Measurements from ENCODE around the gene PYDC1.
"Not testable (repeated sequence)": the region's sequence is repeated elsewhere in the genome, so short reads cannot be mapped to it uniquely, and the experiment has no call there.

The PYDC1 gene

DNA sequence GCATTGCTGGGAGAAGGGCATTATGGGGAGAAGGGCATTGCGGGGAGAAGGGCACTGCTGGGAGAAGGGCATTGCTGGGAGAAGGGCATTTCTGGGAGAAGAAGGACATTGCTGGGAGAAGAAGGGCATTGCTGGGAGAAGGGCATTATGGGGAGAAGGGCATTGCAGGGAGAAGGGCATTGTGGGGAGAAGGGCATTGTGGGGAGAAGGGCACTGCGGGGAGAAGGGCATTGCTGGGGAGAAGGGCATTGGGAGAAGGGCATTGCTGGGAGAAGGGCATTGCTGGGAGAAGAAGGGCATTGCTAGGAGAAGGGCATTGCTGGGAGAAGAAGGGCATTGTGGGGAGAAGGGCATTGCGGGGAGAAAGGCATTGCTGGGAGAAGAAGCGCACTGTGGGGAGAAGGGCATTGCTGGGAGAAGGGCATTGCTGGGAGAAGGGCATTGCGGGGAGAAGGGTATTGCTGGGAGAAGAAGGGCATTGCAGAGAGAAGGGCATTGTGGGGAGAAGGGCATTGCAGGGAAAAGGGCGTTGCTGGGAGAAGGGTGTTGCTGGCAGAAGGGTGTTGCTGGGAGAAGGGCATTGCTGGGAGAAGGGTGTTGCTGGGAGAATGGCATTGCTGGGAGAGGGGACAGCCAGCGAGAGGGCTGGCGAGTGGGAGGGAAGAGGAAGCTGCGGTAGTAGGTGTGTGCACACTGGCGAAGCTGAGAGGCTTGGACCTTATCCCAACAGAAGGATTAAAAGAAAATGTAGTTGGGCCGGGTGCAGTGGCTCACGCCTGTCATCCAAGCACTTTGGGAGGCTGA lies 4.6 kb upstream of the PYDC1 start:
- DNase-seq: no peak

DNA sequence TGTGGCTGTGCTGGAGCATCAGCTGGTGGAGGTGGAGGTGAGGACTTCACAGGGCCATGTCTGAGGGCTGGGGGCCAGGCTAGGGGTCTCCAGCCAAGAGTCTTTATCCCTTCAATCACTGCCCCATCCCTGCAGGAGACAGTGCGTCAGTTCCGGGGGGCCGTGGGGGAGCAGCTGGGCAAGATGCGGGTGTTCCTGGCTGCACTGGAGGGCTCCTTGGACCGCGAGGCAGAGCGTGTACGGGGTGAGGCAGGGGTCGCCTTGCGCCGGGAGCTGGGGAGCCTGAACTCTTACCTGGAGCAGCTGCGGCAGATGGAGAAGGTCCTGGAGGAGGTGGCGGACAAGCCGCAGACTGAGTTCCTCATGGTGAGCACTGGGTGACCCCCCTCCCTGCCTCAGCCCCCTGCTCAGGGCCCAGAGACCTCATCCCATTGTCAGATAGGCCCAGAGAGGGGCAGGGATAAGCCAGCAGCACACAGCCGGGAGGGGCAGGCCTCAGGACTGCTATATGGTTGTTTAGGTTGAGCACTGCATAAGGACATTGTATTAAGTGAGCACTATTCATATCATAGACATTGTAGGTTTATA lies 2.3 kb upstream of the PYDC1 start:
- DNase-seq: no peak

DNA sequence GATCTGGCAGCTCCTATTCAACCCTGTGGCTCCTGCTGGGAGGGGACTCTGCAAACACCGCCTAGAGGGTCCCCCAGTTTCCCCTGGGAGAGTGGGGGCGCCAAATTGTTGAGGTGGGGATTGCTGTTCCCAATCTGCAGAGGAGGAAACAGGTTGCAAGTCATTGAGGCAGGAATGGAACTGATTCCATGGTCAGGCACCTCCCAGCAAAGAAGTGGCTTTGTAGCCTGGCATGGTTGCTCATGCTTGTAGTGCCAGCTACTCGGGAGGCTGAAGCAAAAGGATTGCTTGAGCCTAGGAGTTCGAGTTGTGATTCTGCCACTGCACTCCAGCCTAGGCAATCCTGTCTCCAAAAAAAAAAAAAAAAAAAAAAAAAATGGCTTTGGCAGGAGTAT lies 198 bp upstream of the PYDC1 start:
- DNase-seq: no peak

DNA sequence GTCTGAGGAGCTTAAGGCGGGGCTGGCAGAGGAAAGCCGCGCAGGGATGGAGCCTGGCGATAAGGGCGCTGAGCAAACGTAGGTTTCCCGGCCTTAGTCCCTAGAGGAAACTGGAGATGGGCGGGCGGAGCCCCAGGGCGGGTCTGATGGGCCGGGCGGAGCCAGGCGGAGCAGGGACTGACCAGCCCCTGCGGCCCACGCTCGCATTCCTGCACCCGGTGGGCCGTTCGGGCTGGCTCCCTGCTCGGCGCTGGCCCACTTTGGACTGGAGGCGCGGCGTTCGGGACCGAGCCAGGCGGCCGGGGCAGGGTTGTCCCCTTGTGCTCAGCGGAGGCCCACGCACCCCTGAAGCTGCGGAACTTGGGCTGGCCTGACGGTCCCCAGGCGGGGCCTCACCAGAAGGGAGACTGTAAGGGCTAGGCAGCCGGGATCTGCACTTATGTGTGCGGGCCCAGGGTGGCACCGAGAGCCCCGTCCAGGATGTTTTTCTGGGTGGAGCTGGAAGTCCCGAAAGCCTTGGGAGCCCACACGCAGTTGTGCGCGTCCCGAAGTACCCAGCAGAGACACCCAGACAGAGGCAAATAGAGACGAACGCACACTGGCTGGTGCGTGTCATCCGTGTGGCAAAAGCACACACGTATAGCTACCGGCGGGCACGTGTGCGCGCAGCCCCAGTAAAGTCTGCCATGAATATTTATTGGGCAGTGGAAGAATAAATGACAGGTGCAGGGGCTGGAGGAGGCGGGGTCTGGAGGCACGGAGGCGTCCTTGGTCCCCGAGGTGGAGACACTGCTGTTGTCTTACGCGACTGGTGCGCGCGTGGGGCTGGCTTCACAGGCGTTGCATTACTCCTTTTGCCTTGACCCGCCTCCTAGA lies 1.4 kb downstream of the PYDC1 start:
- no peak for DNase-seq

DNA sequence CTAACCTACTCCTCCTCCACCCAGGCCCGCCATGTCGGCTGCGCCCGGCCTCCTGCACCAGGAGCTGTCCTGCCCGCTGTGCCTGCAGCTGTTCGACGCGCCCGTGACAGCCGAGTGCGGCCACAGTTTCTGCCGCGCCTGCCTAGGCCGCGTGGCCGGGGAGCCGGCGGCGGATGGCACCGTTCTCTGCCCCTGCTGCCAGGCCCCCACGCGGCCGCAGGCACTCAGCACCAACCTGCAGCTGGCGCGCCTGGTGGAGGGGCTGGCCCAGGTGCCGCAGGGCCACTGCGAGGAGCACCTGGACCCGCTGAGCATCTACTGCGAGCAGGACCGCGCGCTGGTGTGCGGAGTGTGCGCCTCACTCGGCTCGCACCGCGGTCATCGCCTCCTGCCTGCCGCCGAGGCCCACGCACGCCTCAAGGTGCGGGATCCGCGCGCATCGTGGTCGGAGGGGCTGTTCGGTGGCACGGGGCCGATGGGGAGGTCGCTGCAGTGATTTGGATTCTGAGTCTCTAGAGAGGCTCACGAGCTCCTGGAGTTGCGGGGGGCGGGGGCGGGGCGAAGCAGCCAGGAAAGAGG lies 2.1 kb downstream of the PYDC1 start:
- no peak for DNase-seq

DNA sequence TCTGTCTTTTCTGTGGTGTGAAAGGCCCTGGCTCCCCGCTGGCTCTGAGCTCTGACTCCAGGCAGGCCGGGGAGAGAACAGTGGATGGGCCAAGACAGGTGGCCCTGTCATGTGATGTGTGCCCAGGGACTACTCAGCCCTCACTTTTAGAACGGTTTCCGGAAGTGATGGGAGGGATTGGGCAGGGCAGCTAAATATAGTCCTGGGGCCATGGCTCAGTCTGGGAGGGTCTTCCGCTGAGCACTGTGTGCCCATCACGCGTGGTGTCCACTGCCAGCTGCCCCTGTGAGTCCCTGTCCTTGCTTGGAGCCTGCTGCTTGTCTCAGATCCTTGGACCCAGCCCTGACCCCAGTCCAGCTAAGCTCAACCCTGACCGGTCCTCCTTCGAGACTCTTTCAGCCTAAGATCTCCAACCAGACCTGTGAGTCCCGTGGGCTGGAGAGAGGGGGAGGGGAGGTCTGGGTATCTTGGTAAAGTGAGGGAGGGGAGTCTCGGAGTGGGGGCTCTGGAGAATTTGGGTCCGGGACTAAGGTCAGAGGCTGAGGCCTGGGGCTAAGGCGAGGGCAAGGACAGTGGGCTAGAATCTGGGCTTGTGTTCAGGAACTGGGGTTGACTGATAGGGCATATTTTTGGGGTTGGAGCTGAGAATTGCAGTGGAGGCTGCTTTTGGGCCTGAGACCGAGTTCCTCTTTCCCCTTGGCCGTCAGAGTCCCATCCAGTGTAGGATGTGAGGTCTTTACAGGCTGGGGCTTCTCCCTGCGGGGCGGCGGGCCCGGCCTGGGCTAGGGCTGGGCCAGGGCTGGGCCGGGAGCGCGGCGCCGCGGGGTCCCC lies 2.8 kb downstream of the PYDC1 start, which contains the start of gene TRIM72:
Gene TRIM72, plus strand, starts transcription at position 243 of the 831 bp plus-strand sequence. CDS start 620 bp downstream, outside the sequence.
- DNase-seq: no peak

DNA sequence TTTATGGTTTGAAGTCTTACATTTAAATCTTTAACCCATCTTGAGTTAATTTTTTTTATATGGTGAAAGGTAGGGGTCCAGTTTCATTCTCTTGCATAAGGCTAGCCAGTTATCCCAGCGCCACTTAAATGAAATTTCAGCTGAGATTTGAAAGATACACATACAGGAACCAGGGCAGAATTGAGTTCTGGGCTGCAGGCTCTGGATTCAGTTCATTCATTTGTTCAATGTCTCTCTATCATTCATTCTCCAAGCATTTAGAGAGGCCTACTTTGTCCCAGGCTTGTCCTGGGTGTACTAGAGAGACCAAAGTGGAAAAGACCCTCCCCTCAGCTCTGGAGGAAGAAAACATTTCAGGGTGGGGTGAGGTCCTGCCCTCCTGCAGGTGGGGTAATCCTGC lies 3.6 kb downstream of the PYDC1 start:
- DNase-seq: no peak

GRCh38 chr16:31206776-31207175 lies 10.2 kb downstream of the PYDC1 start:
- DNase-seq: no peak

DNA sequence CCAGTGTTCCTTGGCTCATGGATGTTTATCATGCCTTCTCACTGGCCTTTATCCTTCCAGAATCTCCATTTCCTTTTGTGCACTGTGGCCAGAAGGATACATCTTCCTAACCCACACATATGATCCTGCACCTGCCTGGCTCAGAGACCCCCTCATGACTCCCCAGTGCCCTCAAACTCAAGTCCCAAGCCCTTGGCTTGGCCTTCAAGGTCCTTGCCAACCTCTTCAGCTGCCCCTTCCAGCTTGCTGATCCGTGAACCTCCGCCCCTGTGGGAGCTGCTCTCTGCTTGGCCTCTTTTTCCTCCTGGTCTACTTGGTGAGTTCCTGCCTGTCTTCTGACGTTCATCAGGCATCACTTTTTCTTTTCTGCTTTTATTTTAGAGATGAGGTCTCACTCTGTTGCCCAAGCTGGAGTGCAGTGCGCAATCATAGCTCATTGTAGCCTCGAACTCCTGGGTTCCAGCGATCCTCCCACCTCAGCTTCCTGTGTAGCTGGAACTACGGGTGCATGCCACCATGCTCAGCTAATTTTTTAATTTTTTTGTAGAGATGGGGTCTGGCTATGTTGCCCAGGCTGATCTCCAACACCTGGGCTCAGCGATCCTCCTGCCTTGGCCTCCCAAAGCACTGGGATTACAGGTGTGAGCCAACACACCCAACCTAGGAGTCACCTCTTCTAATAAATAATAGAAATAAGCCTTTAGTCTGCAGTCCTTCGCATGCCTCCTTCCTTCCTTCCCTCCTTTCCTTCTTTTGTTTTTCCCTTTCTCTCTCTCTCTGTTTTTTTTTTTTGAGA lies 11.9 kb downstream of the PYDC1 start:
- DNase-seq: no peak

DNA sequence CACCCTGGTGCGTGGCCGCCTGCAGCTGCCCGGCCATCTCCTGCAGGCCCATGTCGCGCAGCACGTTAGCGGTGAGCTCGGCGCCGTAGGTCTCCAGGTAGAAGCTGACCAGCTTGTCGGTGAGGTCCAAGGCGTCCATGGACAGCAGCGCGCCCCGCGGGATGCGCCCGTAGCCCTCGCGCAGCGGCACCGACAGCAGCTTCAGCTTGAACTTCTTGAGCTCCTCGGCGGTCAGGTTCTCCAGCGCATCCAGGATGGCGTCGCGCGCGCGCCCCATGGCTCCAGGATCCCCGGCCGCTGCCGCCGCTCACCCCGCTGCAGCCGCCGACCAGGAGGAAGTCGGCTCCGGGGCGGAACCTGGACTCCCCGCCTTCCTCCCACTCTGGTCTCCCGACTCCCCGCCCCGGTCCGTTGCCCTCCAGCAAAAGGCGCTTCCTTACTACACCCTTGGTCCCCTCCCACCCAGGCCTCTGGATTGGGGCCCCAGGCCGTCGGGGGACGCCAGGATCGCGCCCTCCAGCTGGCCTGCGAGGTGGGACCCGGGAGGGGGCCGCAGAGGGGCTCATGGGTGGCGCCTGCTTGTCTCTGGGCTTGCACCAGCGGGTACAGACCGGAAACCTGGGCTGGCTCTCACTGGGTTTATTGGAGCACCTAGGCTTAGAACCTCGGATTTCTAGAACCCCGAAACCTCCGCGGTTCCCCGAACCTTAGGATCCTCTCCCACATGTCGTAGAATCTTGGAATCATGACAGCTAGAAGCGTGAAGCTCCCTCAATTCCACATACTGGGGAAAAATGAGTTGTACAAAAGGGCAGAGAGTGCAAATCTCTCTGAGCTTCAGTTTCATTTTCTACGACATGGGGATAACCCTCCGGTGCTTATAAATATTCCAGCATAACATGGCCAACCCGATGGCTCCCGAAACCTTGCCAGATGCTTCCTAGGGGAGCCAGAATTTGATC lies 14.2 kb downstream of the PYDC1 start, which contains the start of gene PYCARD:
Gene PYCARD, minus strand, starts transcription at position 347 of the 962 bp plus-strand sequence. Its CDS starts 70 bp downstream, at position 277.
- DNase-seq: no peak

- DNase-seq: no peak
These were observed 15.1 kb downstream of the PYDC1 start for GRCh38 chr16:31201582-31202413.

- DNase-seq: no peak
These were observed 15.9 kb downstream of the PYDC1 start for GRCh38 chr16:31200821-31201568.

GRCh38 chr16:31200111-31200510 lies 16.8 kb downstream of the PYDC1 start:
- DNase-seq: not testable (repeated sequence)

DNA sequence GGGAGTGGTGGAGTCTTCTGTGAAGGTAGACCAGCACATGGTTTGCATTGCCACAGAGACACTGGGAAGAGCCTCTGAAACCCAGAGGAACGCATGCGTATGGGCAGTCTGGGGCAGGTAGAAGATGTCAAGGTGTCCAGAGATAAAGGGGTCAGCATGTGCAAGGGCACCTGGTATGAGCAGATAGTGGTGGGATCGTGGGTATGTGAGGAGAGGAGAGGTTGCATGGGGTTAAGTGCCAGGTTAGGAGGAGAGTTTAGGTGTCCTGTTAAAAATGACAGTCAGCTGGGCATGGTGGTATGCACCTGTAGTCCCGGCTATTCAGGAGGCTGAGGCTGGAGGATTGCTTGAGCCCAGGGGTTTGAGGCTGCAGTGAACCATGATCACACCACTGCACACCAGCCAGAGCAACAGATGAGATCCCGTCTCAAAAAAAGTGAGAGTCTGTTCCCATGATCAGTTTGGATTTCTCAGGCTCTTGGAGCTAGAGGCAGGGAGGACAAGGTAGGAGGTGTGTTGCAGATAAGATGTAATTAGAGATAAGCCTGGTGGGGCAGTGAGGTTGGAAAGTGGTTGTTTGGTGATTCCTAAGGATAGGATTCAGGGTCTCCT lies 17.4 kb downstream of the PYDC1 start:
- DNase-seq: no peak

DNA sequence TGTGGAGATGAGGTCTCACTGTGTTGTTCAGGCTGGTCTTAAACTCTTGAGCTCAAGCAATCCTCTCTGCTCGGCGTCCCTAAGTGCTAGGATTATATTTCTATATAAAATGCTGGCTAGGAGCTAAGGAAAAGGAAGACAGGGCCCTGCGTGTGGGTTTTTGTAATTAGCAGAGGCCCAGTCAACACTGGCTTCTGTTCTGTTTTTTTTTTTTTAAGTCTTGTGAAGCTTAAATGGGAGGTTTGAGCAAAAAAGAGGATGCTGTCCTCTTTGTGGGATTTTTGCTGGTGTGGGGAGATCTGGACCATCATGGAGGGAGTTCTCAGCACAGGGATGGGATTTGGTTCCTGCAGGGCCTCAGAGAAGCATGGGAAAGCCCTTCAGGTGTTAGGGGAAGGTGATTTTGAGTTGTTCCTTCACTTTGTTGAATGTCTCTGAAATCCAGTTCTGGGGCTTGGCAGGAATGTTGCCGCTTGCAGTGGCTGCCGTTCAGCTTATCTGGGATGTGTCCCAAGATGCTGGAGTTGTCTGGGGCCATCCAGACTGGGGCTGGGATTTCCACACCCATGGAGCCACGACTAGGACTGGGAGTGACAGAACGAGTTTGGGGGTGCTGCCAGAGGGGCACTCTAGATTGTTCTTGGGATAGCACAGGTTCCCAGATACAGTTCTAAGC lies 18.6 kb downstream of the PYDC1 start:
- DNase-seq: no peak

DNA sequence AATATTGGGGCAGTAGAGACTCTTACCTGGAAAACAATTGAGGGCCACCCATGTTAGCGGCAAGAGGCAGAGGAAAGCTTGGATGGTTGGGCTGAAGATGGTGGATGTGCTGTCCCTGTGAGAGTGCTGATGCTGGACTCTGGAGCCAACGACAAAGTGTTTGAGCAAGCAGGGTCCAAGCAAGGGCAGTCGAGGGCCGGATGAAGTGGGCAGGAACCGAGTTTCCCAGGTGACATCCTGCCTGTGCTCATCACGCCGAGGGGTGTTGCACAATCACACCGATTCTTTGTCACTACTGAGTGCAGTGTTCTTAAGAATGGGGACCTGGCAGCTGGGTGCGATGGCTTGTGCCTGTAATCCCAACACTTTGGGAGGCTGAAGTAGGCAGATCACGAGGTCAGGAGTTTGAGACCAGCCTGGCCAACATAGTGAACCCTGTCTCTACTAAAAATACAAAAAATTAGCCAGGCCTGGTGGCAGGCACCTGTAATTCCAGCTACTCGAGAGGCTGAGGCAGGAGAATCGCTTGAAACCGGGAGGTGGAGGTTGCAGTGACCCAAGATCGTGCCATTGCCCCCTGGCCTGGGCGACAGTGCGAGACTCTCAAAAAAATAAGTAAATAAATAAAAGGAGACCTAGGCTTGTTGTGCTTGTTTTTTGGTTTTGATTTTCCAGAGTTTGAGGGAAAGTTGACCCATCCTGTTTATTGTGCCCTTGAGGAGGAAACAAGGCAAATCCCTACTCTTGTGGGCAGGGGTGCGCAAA lies 20.4 kb downstream of the PYDC1 start:
- no peak for DNase-seq
